ENCODE results near the gene BRIP1.

The BRIP1 gene

GRCh38 chr17:61757168-61757567 is 106.2 kb downstream of the BRIP1 start:
- DNase-seq (ENCODE audit: low read depth), result no peak

GRCh38 chr17:61756561-61756960 is 106.8 kb downstream of the BRIP1 start:
- no peak for DNase-seq (ENCODE audit: low read depth)

GRCh38 chr17:61755668-61756067 is 107.7 kb downstream of the BRIP1 start:
- no peak for DNase-seq (ENCODE audit: low read depth)

- DNase-seq (ENCODE audit: low read depth), result no peak
Measured at GRCh38 chr17:61755078-61755477, 108.2 kb downstream of the BRIP1 start.

GRCh38 chr17:61754124-61754523 is 109.2 kb downstream of the BRIP1 start:
- no peak for DNase-seq (ENCODE audit: low read depth)

GRCh38 chr17:61753696-61754095 is 109.6 kb downstream of the BRIP1 start:
- DNase-seq (ENCODE audit: low read depth), result no peak

GRCh38 chr17:61750656-61751055 is 112.7 kb downstream of the BRIP1 start:
- DNase-seq (ENCODE audit: low read depth), result no peak

GRCh38 chr17:61749823-61750404 is 113.4 kb downstream of the BRIP1 start:
- no peak for DNase-seq (ENCODE audit: low read depth)

- no peak for DNase-seq (ENCODE audit: low read depth)
Measured at GRCh38 chr17:61746248-61746985, 116.9 kb downstream of the BRIP1 start.

- DNase-seq (ENCODE audit: low read depth), result no peak
Measured at GRCh38 chr17:61744804-61745203, 118.5 kb downstream of the BRIP1 start.

- DNase-seq (ENCODE audit: low read depth), result no peak
Measured at GRCh38 chr17:61744252-61744651, 119.1 kb downstream of the BRIP1 start.

- no peak for DNase-seq (ENCODE audit: low read depth)
Measured at GRCh38 chr17:61743766-61744165, 119.6 kb downstream of the BRIP1 start.

- no peak for DNase-seq (ENCODE audit: low read depth)
Measured at GRCh38 chr17:61739002-61739401, 124.3 kb downstream of the BRIP1 start.

- no peak for DNase-seq (ENCODE audit: low read depth)
Measured at GRCh38 chr17:61738249-61738648, 125.1 kb downstream of the BRIP1 start.

- no peak for DNase-seq (ENCODE audit: low read depth)
Measured at GRCh38 chr17:61737820-61738219, 125.5 kb downstream of the BRIP1 start.

- DNase-seq (ENCODE audit: low read depth), result no peak
Measured at GRCh38 chr17:61736438-61736837, 126.9 kb downstream of the BRIP1 start.

- DNase-seq (ENCODE audit: low read depth), result no peak
Measured at GRCh38 chr17:61735807-61736206, 127.5 kb downstream of the BRIP1 start.

GRCh38 chr17:61734466-61734865 is 128.9 kb downstream of the BRIP1 start:
- no peak for DNase-seq (ENCODE audit: low read depth)

- DNase-seq (ENCODE audit: low read depth), result no peak
Measured at GRCh38 chr17:61734012-61734411, 129.3 kb downstream of the BRIP1 start.

GRCh38 chr17:61733021-61733420 is 130.3 kb downstream of the BRIP1 start:
- DNase-seq (ENCODE audit: low read depth), result no peak

- DNase-seq (ENCODE audit: low read depth), result no peak
Measured at GRCh38 chr17:61732169-61732568, 131.2 kb downstream of the BRIP1 start.

- DNase-seq (ENCODE audit: low read depth), result peak; percentile 13
Measured at GRCh38 chr17:61731330-61731729, 132.0 kb downstream of the BRIP1 start.

GRCh38 chr17:61729690-61730268 is 133.5 kb downstream of the BRIP1 start:
- no peak for DNase-seq (ENCODE audit: low read depth)

All from iris pigment epithelial cell (primary cell).